ENCODE data around the gene CCDC9.
A peak's percentile ranks its signal among the peaks of the same experiment; 100 is the strongest.

The CCDC9 gene

GRCh38 chr19:47255879-47256692 lies at the start of gene CCDC9:
CCDC9 (plus strand) TSS chr19:47256525; CDS start chr19:47258401, 1,876 bp downstream.
- DNase-seq (ENCODE audit: low read depth): peak; percentile 94
- peak within 1 kb of the TSS; percentile 75 for H3K4me3 ChIP-seq (ENCODE audit: control insufficient read depth, low read depth, low read length)
- no peak for TF ChIP-seq CTCF (conservative IDR thresholded peaks at IDR 0.05; ENCODE audit: control insufficient read depth, insufficient read depth, low read depth, low read length)

DNA sequence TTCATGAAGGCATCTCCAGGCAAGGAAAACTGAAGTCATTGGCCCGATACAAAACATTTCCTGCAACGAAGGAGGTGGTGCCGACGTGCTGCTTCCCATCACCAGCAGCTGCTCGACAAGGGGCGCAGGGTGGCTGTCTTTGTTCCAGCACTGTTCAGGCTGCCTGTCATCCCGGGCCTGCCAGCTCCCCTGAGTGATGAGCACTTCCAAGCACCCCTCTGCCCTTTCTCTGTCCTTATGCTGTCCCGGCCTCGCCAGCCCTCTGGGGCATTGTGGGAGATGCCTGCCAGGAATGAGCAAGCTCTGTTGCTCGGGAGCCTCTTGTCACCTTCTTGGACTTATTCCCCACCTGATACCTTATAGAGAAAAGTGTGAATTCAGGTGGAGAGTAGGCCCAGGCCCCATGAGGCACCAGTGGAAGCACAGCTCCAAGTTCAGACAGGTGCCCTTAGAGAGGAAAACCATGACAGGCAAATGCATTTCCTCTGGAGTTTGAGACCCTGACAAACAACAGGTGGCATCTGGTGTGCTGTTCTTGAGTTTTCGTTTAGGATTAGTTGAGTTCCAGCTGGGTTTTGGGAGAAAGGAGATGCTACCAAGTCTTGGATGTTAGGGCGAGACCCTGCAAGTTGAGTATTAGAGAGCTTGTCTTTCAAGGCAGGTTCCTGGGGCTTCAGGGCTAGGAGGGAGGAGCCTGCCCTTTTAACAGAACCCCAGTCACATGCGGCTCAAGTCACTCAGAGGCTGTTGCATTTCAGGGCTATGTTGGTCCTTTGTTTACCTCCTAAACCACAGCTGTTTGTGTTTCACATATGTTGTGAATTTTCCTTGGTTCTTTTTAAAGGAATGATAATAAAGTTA lies 46.8 kb upstream of the CCDC9 start:
- H3K4me3 ChIP-seq (ENCODE audit: control insufficient read depth, low read depth, low read length): no peak overlapping the region
- no peak for TF ChIP-seq CTCF (conservative IDR thresholded peaks at IDR 0.05; ENCODE audit: control insufficient read depth, insufficient read depth, low read depth, low read length)
- no peak for DNase-seq (ENCODE audit: low read depth)

DNA sequence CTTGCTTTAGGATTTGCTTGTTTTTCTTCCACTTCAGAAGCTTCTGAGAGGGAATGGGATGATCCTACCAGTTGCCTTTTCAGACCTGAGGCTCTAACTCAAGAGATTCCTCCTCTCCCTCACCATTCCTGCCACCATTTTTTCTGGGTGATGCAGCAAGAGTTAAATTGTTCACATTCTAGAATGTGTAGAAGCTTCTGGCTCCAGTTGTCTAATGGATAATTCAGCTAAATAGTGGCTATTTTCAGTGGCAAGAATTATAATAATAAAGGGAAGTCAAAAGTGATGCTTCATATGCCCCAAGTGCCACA lies 46.2 kb upstream of the CCDC9 start:
- no peak for TF ChIP-seq CTCF (conservative IDR thresholded peaks at IDR 0.05; ENCODE audit: control insufficient read depth, insufficient read depth, low read depth, low read length)
- H3K4me3 ChIP-seq (ENCODE audit: control insufficient read depth, low read depth, low read length): no peak overlapping the region
- no peak for DNase-seq (ENCODE audit: low read depth)

DNA sequence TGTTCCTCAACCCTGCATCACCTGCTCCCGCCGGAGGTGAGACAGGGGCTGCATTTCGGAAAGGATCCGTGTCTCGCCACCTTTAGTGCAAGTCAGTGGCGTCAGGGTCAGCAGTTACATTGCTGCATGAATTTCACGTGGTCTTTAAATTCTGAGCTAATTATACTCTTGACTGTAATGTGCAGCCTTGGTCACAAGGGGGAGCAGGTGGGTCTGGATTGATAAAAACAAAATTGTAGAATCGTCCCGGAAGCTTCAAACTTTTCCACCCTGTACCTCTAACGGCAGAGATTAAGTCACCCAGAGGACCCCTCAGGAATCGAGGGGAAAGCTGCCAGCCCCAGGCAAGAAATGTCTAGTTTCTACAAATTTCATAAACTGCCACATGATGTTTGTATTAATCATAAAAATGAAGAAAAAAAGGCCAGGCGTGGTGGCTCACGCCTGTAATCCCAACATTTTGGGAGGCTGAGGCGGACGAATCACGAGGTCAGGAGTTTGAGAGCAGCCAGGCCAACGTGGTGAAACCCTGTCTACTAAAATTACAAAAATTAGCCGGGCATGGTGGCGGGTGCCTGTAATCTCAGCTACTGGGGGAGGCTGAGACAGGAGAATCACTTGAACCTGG lies 45.5 kb upstream of the CCDC9 start:
- peak; percentile 82 for DNase-seq (ENCODE audit: low read depth)
- TF ChIP-seq CTCF (conservative IDR thresholded peaks at IDR 0.05; ENCODE audit: control insufficient read depth, insufficient read depth, low read depth, low read length): peak; percentile 83

GRCh38 chr19:47215581-47215980 lies 40.7 kb upstream of the CCDC9 start:
- H3K4me3 ChIP-seq (ENCODE audit: control insufficient read depth, low read depth, low read length): no peak overlapping the region
- TF ChIP-seq CTCF (conservative IDR thresholded peaks at IDR 0.05; ENCODE audit: control insufficient read depth, insufficient read depth, low read depth, low read length): no peak
- no peak for DNase-seq (ENCODE audit: low read depth)

More for the DNA sequence above, 45.5 kb upstream of the CCDC9 start:
- no peak overlapping the region for H3K4me3 ChIP-seq (ENCODE audit: control insufficient read depth, low read depth, low read length)

- no peak for TF ChIP-seq CTCF (conservative IDR thresholded peaks at IDR 0.05; ENCODE audit: control insufficient read depth, insufficient read depth, low read depth, low read length)
Observed at GRCh38 chr19:47221080-47221841, 35.1 kb upstream of the CCDC9 start.

More at GRCh38 chr19:47221080-47221841, 35.1 kb upstream of the CCDC9 start:
- no peak for DNase-seq (ENCODE audit: low read depth)
- H3K4me3 ChIP-seq (ENCODE audit: control insufficient read depth, low read depth, low read length): no peak overlapping the region
